GM21529 (cell line): ENCODE results near the gene PRICKLE1.
A peak's percentile ranks its signal among the peaks of the same experiment; 100 is the strongest.

Source experiments
- ATAC-seq: cut with Tn5 transposase; IDR thresholded peaks from one replicate; pipeline ENCODE4 v1.9.1; 2021; ENCODE audit not compliant: unreplicated experiment

The PRICKLE1 gene

GRCh38 chr12:42588524-42589464, 752 bp downstream of the PRICKLE1 start:
- peak; percentile 41 for ATAC-seq

- no peak for ATAC-seq
Observed at GRCh38 chr12:42587601-42588523, 1.7 kb downstream of the PRICKLE1 start.

- no peak for ATAC-seq
Observed at GRCh38 chr12:42586268-42586667, 3.3 kb downstream of the PRICKLE1 start.

- ATAC-seq = no peak
Observed at GRCh38 chr12:42585841-42586216, 3.7 kb downstream of the PRICKLE1 start.

- no peak for ATAC-seq
Observed at GRCh38 chr12:42585154-42585840, 4.2 kb downstream of the PRICKLE1 start.

- ATAC-seq = no peak
Observed at GRCh38 chr12:42584651-42585111, 4.9 kb downstream of the PRICKLE1 start.

GRCh38 chr12:42583016-42583415, 6.5 kb downstream of the PRICKLE1 start:
- ATAC-seq = no peak

GRCh38 chr12:42582498-42582897, 7.0 kb downstream of the PRICKLE1 start:
- ATAC-seq = no peak

GRCh38 chr12:42582050-42582449, 7.5 kb downstream of the PRICKLE1 start:
- ATAC-seq = no peak

- no peak for ATAC-seq
Observed at GRCh38 chr12:42576374-42576773, 13.2 kb downstream of the PRICKLE1 start.

GRCh38 chr12:42575717-42576116, 13.8 kb downstream of the PRICKLE1 start:
- no peak for ATAC-seq

- ATAC-seq = no peak
Observed at GRCh38 chr12:42574851-42575266, 14.7 kb downstream of the PRICKLE1 start.

GRCh38 chr12:42571327-42572009, 18.1 kb downstream of the PRICKLE1 start:
- ATAC-seq = no peak

GRCh38 chr12:42570076-42570475, 19.5 kb downstream of the PRICKLE1 start:
- ATAC-seq = no peak

- ATAC-seq = no peak
Observed at GRCh38 chr12:42568952-42569915, 20.3 kb downstream of the PRICKLE1 start.

GRCh38 chr12:42565633-42566032, 23.9 kb downstream of the PRICKLE1 start:
- ATAC-seq = no peak

- ATAC-seq = no peak
Observed at GRCh38 chr12:42564996-42565395, 24.6 kb downstream of the PRICKLE1 start.

- no peak for ATAC-seq
Observed at GRCh38 chr12:42564556-42564955, 25.0 kb downstream of the PRICKLE1 start.

- ATAC-seq = no peak
Observed at GRCh38 chr12:42560977-42561376, 28.6 kb downstream of the PRICKLE1 start.
